Panc1 (cell line): ENCODE measurements around the gene SLN. TPM values are rescaled to one million over a fixed set of nuclear protein-coding genes. Genes with fewer than 3 reads are reported as not detected.

Source experiments
- ATAC-seq: fragments of 200-7000 bp; cut with Tn5 transposase; 2 replicates; pipeline ENCODE4 v1.9.1; 2020; ENCODE audit warnings: mild to moderate bottlenecking, moderate library complexity
- BruUV-seq: library from RNA; stranded (reverse); fragments of 400-500 nt; replicated peaks from 2 replicates; lab custom pipeline; 2021; lab: Mats Ljungman, UMichigan
- CTCF ChIA-PET: fragments of 300-600 bp; sonication (Branson Sonifier 250); formaldehyde crosslinking; loops from one replicate; lab custom pipeline; 2022; ENCODE audit warnings: antibody characterized with exemption; lab: Charles Lee
- POLR2A ChIA-PET: fragments of 300-600 bp; sonication (Branson Sonifier 250); formaldehyde crosslinking; loops from one replicate; lab custom pipeline; 2022; ENCODE audit warnings: antibody characterized with exemption; lab: Charles Lee
- DNase-seq: peaks from one replicate; pipeline ENCODE4 v3.0.0-alpha.2; 2010; ENCODE audit warnings: low read depth, low spot score
- H3K27ac ChIP-seq: 2 replicates; pipeline ENCODE4 v1.5.1; 2011; ENCODE audit warnings: mild to moderate bottlenecking, low read length, inconsistent platforms
- H3K27me3 ChIP-seq: fragments of 200-500 bp; sonication (Bioruptor generic); 2 replicates; pipeline ENCODE4 v1.6.0; 2014; ENCODE audit warnings: low read length, inconsistent platforms; ENCODE audit not compliant: control insufficient read depth, insufficient read depth
- H3K36me3 ChIP-seq: fragments of 200-500 bp; sonication (Bioruptor generic); 2 replicates; pipeline ENCODE4 v1.5.1; 2014; ENCODE audit warnings: inconsistent platforms, mild to moderate bottlenecking, low read length, moderate library complexity; ENCODE audit not compliant: control insufficient read depth, insufficient read depth
- H3K4me1 ChIP-seq: 2 replicates; pipeline ENCODE4 v1.5.1; 2011; ENCODE audit warnings: inconsistent platforms, mild to moderate bottlenecking, low read length, moderate library complexity; ENCODE audit not compliant: control insufficient read depth, insufficient read depth
- H3K4me3 ChIP-seq, 2 experiments: 2 replicates each; pipeline ENCODE4 v1.5.1; 2011 to 2012; ENCODE audit warnings: low read depth in 2 of 2, low read length in 2 of 2, mild to moderate bottlenecking in 2 of 2, inconsistent platforms in 1 of 2, moderate library complexity in 1 of 2
- H3K9me3 ChIP-seq: fragments of 200-500 bp; sonication (Bioruptor generic); 2 replicates; pipeline ENCODE4 v1.5.1; 2014; ENCODE audit warnings: low read depth, mild to moderate bottlenecking, inconsistent platforms, low read length, moderate library complexity; ENCODE audit not compliant: control insufficient read depth, insufficient read depth
- CTCF ChIP-seq: fragments of 450-650 bp; IDR thresholded peaks from 2 replicates; pipeline ENCODE4 v1.5.1; 2017; ENCODE audit warnings: mild to moderate bottlenecking
- POLR2AphosphoS5 ChIP-seq: IDR thresholded peaks from 2 replicates; pipeline ENCODE4 v1.6.1; 2012; ENCODE audit warnings: mild to moderate bottlenecking, low read depth, low read length, moderate library complexity
- REST ChIP-seq, 2 experiments: IDR thresholded peaks; 2 replicates each; pipeline ENCODE4 v1.6.1; 2011 to 2012; ENCODE audit warnings: low read depth in 2 of 2, control low read depth in 1 of 2, low read length in 1 of 2, mild to moderate bottlenecking in 1 of 2, moderate library complexity in 1 of 2; ENCODE audit not compliant: insufficient read depth in 1 of 2
- SIN3A ChIP-seq: IDR thresholded peaks from 2 replicates; pipeline ENCODE4 v1.6.1; 2012; ENCODE audit warnings: low read depth, mild to moderate bottlenecking, low read length, moderate library complexity, borderline replicate concordance; ENCODE audit not compliant: insufficient read depth
- TCF7L2 ChIP-seq: IDR thresholded peaks from 2 replicates; pipeline ENCODE4 v1.6.1; 2011; ENCODE audit warnings: mild to moderate bottlenecking, low read depth, low read length, inconsistent platforms
- in situ Hi-C: cut with HindIII; loops from 2 replicates; pipeline ENCODE4 v1.10.0; 2016; ENCODE audit warnings: low sequenced_read_pairs, low pct_unique_long_range_greater_than_20kb
- intact Hi-C: fragments of 100-400 bp; cut with micrococcal nuclease; formaldehyde crosslinking; loops from one replicate; pipeline ENCODE4 v1.10.0; 2022; ENCODE audit not compliant: unreplicated experiment
- total RNA-seq: library from RNA; stranded (reverse); gene quantifications from one replicate; pipeline ENCODE4 v1.2.1, GENCODE V29; 2021; ENCODE audit not compliant: unreplicated experiment

The SLN gene
- total RNA-seq, 1 experiment from 2014 or later: not detected

- peaks cover 8% of the 10 kb centered on the region; the same call in 1 of the 2 replicates for H3K27me3 ChIP-seq
- BruUV-seq: no TSS peak
- CTCF ChIA-PET: no interaction called here
- intact Hi-C loops: no loop called here
- POLR2A ChIA-PET: no interaction called here
- in situ Hi-C loops: no loop called here
- H3K36me3 ChIP-seq: no peaks in the 10 kb centered on the region
- TF ChIP-seq REST (IDR thresholded peaks at IDR 0.05; ENCODE audit: insufficient read depth in 1 of 2, low read depth in 2 of 2, low read length in 1 of 2): no peak
- no peak for TF ChIP-seq SIN3A
- no peak for TF ChIP-seq CTCF
- TF ChIP-seq TCF7L2: no peak
- no peak overlapping the region for H3K27ac ChIP-seq
- H3K4me1 ChIP-seq: no peaks in the 10 kb centered on the region
- DNase-seq (no peak), ATAC-seq (no peak)
- H3K9me3 ChIP-seq: no peaks in the 10 kb centered on the region
- no peak overlapping the region for H3K4me3 ChIP-seq
Measured at GRCh38 chr11:107720303-107720774, 8.5 kb upstream of the SLN start.

- ATAC-seq (no peak; the same call in 1 of the 2 replicates), DNase-seq (no peak)
- in situ Hi-C loops: no loop called here
- ChIA-PET POLR2A (no interaction called here), CTCF (no interaction called here)
- TF ChIP-seq CTCF (no peak), REST (IDR thresholded peaks at IDR 0.05; ENCODE audit: insufficient read depth in 1 of 2, low read depth in 2 of 2, low read length in 1 of 2) (no peak), SIN3A (no peak), POLR2AphosphoS5 (no peak), TCF7L2 (no peak)
- Histone ChIP-seq H3K9me3 (no peaks in the 10 kb centered on the region), H3K4me1 (no peaks in the 10 kb centered on the region), H3K27me3 (peaks cover 6% of the 10 kb centered on the region; the same call in 1 of the 2 replicates), H3K4me3 (no peak overlapping the region), H3K36me3 (no peaks in the 10 kb centered on the region), H3K27ac (no peak overlapping the region)
- BruUV-seq: no TSS peak
- intact Hi-C loops: no loop called here
Measured at GRCh38 chr11:107719557-107720302, 7.9 kb upstream of the SLN start.
